Choroid plexus epithelial cell (primary cell): ENCODE measurements around the gene NASP.

ENCODE experiments used
- DNase-seq: peaks from one replicate; pipeline ENCODE4 v3.0.0-alpha.2; 2010; ENCODE audit warnings: low read depth
- H3K4me3 ChIP-seq: 2 replicates; pipeline ENCODE4 v1.5.1; 2011; ENCODE audit warnings: low read depth, mild to moderate bottlenecking, control low read depth, low read length, moderate library complexity
- CTCF ChIP-seq: conservative IDR thresholded peaks from 2 replicates; pipeline ENCODE4 v1.5.1; 2011; ENCODE audit warnings: low read depth, mild to moderate bottlenecking, control low read depth, inconsistent platforms, low read length, moderate library complexity

The NASP gene

GRCh38 chr1:45620588-45621500, 37.0 kb downstream of the NASP start:
- DNase-seq, result no peak
- TF ChIP-seq CTCF, result no peak
- no peak overlapping the region for H3K4me3 ChIP-seq

GRCh38 chr1:45621501-45621836, 37.6 kb downstream of the NASP start:
- no peak for TF ChIP-seq CTCF
- H3K4me3 ChIP-seq, result no peak overlapping the region
- no peak for DNase-seq

- no peak for TF ChIP-seq CTCF
- no peak overlapping the region for H3K4me3 ChIP-seq
- peak; percentile 43 for DNase-seq
Observed at GRCh38 chr1:45621895-45622523, 38.2 kb downstream of the NASP start.

- H3K4me3 ChIP-seq, result no peak overlapping the region
- no peak for TF ChIP-seq CTCF
- peak; percentile 14 for DNase-seq
Observed at GRCh38 chr1:45622524-45623394, 38.9 kb downstream of the NASP start.

GRCh38 chr1:45623972-45624371, 40.1 kb downstream of the NASP start, which contains the start of gene CCDC17:
Gene CCDC17 (minus strand): TSS chr1:45624054. CDS start chr1:45623909, 145 bp downstream.
- H3K4me3 ChIP-seq, result no peak within 1 kb of the TSS
- peak; percentile 21 for DNase-seq
- no peak for TF ChIP-seq CTCF

GRCh38 chr1:45629035-45629434, 45.2 kb downstream of the NASP start:
- no peak for TF ChIP-seq CTCF
- no peak for DNase-seq
- H3K4me3 ChIP-seq, result no peak overlapping the region
